GM12892 (cell line): ENCODE data around the gene PCDH11Y. TPM values are rescaled to one million over a fixed set of nuclear protein-coding genes. Genes with fewer than 3 reads are reported as not detected.
"Not testable (repeated sequence)": the region's sequence is repeated elsewhere in the genome, so short reads cannot be mapped to it uniquely, and the experiment has no call there.

ENCODE experiments used
- DNase-seq: peaks from one replicate; pipeline ENCODE4 v3.0.0; 2011; ENCODE audit not compliant: insufficient read length
- FAIRE-seq: peaks from 2 replicates; lab custom pipeline; 2011; peaks lifted over from hg19 to GRCh38; lab: Jason Lieb, UNC
- polyA plus RNA-seq: library from polyadenylated mRNA; unstranded; fragments of >200 nt; gene quantifications from one replicate; pipeline ENCODE4 v1.2.1, GENCODE V29; 2012; ENCODE audit warnings: missing spikeins, inconsistent platforms; ENCODE audit not compliant: missing spikeins

Gene PCDH11Y, protein sequence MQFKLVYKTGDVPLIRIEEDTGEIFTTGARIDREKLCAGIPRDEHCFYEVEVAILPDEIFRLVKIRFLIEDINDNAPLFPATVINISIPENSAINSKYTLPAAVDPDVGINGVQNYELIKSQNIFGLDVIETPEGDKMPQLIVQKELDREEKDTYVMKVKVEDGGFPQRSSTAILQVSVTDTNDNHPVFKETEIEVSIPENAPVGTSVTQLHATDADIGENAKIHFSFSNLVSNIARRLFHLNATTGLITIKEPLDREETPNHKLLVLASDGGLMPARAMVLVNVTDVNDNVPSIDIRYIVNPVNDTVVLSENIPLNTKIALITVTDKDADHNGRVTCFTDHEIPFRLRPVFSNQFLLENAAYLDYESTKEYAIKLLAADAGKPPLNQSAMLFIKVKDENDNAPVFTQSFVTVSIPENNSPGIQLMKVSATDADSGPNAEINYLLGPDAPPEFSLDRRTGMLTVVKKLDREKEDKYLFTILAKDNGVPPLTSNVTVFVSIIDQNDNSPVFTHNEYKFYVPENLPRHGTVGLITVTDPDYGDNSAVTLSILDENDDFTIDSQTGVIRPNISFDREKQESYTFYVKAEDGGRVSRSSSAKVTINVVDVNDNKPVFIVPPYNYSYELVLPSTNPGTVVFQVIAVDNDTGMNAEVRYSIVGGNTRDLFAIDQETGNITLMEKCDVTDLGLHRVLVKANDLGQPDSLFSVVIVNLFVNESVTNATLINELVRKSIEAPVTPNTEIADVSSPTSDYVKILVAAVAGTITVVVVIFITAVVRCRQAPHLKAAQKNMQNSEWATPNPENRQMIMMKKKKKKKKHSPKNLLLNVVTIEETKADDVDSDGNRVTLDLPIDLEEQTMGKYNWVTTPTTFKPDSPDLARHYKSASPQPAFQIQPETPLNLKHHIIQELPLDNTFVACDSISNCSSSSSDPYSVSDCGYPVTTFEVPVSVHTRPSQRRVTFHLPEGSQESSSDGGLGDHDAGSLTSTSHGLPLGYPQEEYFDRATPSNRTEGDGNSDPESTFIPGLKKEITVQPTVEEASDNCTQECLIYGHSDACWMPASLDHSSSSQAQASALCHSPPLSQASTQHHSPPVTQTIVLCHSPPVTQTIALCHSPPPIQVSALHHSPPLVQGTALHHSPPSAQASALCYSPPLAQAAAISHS (N-terminal part only)
- polyA plus RNA-seq = not detected

DNA sequence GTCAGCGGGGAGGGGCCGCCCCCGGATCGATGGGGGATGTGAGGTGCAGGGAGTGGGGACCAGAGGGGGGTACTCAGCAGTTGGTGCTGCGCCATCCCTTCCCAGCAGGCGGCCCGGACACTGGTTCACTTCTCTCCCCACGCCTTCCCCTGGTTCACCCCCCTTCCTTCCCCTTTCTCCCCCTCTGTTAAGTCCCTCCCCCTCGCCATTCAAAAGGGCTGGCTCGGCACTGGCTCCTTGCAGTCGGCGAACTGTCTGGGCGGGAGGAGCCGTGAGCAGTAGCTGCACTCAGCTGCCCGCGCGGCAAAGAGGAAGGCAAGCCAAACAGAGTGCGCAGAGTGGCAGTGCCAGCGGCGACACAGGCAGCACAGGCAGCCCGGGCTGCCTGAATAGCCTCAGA is at the start of gene PCDH11Y:
PCDH11Y (plus strand) TSS at position 240 of the 400 bp plus-strand sequence. CDS start 56,804 bp downstream, outside the sequence.
- not testable (repeated sequence) for DNase-seq, FAIRE-seq

DNA sequence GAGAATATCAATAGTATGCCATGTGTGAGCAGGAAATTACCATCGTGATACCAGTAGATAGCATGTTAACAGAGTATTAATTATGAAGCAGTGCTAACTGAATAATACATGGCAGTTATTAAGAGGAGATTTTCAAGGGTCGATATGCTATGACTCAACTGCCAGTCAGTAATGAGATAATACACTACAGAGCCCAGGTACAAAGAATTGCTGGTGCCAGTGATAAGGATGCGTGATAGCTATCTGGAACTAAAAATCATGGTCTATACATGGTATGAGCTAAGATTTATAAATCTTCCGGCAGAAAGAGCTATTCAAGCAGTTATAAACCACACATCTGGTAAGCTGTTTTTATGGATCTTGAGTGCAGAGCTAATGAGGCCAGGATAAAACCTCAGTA is 32.2 kb upstream of the PCDH11Y start:
- not testable (repeated sequence) for FAIRE-seq

DNA sequence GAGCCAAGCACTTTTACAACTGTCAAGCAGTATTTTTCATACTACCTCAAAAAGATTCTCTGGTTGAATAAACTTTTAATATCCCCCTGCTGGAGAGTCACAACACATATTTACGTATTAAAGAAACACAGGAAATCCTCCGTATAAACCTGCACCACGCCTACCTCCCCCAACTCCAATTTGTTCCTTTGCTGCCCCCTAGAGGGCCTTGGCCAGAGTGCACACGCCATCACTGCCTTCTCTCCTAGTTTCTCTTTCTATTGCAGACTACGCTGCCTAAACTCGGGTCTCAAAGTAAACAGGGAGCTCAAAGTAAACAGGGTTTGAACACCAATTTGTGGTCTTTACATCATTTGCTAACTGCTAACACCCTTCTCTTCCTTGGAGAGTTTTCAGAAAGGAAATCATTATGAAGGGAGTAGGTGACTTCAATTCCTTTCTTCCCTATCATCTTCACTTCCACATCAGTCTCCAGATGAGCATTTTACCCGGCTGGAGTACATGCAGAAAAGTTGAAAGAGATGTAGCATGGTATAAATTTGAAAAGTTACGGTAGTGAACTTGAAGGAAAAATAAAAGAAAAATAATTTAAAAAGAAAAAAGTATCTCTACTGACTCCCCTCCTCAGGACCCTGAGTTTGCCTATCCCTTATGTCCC is 8.2 kb upstream of the PCDH11Y start:
- FAIRE-seq, DNase-seq: not testable (repeated sequence)

More for the DNA sequence above, 32.2 kb upstream of the PCDH11Y start:
- DNase-seq = not testable (repeated sequence)

DNA sequence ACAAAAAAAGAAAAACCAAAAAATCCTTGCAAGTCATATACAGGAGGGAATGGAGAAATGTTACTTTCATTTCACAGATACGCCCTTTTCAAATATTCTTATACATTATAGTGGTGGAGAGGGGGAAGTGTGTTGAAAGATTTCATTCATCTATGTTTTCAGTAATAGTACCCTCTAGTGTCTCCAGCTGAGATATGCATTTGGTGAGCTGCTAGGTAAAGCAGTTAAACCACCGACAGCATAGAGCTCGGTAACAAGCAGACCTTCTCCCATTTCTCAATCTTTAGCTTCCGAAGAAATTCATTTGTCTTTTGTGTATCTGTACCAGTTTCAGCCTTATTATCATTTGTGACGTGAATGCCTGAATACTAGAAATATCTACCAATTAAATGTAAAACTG is 5.2 kb upstream of the PCDH11Y start:
- DNase-seq, FAIRE-seq: not testable (repeated sequence)

DNA sequence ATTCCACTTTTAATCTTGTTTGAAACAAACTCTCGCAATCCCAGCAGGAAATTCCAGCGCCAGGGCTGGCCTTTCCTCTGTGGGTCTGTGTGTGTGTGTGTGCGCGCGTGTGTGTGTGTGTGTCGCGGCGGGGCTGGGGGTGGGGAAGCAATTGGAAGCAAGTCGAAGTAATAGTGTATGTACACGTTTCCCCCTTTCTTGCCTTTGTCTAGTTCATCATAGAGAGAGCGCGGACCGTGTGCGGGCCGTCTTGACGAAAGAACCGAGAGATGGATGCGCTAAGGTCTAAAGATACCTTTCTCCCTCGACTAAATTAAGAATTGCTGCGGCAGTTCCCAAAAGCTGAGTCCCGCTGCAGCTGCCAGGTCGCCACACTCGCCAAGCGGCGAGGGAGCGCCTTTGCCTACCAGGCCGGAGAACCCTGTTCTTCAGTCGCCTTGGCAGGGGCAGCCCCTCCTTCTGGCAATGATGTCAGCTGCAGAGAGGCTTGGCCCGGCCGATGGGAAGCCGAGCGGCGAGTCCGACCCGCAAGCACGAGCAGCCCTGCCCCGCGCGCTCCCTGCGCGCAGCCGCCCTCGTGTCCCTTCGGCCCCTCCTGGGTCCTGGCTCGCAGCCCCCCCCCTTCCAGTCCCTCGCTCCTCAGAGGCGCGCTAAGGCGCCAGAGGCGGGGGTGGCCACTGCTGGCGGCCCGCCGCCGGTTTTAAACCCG is 2.5 kb downstream of the PCDH11Y start:
- not testable (repeated sequence) for DNase-seq, FAIRE-seq

DNA sequence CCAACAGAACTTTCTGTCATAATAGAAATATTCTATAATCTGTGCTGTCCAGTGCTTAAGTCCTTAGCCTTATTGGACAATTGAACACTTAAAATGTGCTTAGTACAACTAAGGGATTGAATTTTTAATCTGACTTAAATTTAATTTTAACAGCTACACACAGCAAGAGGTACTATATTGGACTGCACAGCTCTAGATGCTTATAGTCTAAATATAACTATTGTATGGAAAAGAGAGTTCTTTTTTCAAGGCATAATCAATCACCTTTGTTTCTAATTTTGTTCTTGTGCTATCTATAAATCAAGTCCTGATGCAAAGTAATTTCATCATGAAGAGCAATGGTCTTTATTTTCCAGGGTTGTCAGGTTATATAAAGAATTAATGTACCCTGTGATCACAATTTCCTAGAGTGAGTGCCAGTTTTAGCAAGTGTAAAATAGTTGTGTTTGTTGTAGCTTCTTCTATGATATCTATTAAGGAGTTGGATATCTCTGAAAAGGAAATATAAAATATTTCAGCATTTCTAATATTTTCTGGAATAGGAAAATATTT is 39.0 kb downstream of the PCDH11Y start:
- FAIRE-seq, DNase-seq: not testable (repeated sequence)

DNA sequence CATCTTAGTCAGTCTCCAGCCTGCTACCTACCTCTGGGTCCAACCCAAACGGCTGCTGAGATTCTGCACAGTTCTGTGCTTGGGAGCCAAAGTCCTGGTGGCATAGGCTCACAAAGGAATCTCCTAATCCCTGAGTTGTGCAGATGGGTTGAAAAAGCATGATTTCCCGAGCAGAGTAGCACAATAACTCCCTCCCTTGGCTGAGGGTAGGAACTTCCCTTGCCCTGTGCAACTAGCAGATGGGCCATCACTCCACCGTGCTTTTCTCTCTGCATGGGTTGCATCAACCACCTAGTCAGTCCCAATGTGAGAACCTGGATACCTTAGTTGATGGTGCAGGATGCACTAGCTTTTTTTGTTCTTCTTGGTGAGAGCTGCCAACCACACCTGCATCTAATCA is 82.9 kb downstream of the PCDH11Y start:
- FAIRE-seq, DNase-seq: not testable (repeated sequence)

DNA sequence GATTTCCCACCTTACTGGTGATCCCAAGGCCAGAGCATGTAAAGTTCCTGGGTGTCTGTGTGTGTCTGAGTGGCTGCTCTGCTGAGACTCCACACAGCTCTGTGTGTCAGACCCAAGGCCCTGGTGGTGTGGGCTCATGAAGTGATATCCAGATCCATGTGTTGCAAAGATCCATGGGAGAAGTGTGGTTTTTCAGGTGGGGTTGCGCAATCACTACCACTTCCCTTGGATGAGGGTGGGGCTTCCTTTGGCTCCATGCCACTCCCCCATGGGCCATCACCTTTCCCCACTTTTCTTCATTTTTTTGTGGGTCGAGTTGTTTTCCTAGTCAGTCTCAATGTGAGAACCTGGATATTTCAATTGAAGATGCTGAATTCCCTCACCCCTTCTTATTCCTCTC is 182.9 kb downstream of the PCDH11Y start:
- FAIRE-seq, DNase-seq: not testable (repeated sequence)

DNA sequence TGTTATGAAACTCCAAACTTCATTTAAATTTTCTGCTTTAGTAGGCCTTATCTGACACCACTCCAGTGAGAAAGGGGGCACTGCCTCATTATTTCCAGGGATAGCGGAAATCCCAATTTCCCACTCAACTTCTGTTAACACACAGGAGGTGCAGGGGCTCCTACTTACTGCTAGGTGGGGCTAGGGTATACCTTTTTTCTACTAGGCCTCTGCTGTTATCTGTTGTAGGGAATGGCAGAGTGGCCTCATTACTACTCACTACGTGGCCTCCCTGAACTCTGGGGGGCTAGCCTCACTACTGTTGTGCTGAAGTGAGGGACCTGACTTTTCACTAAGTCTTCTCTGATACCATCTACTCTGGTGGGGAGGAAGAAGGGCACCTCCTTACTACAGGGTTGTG is 215.0 kb downstream of the PCDH11Y start:
- FAIRE-seq, DNase-seq: not testable (repeated sequence)

DNA sequence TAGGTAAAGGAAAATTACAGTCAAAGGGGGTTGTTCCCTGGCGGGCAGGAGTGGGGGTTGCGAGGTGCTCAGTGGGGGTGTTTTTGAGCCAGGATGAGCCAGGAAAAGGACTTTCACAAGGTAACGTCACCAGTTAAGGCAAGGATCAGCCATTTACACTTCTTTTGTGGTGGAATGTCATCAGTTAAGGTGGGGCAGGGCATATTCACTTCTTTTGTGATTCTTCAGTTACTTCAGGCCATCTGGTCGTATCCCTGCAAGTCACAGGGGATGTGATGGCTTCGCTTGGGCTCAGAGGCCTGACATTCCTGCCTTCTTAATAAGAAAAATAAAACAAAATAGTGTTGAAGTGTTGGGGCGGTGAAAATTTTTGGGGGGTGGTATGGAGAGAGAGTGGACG is 324.8 kb downstream of the PCDH11Y start:
- not testable (repeated sequence) for DNase-seq, FAIRE-seq

DNA sequence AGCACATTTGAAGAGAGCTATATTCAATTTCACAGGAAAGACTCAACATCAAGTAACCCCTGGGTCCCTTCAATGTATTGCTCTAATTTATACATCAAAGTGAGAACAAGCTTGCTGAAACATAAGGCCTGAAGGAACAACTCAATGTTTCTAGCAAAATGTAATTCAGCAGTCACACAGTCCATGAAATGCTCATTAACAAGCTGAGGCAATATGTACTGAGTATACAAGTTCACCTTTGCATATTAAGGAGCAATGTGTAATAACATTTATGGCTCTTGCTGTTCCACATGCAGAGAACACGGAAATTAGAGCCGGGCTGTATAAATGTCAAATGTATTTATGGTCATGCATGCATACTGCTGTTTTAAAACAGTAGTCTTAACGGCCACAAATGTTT is 342.1 kb downstream of the PCDH11Y start:
- FAIRE-seq = not testable (repeated sequence)

DNA sequence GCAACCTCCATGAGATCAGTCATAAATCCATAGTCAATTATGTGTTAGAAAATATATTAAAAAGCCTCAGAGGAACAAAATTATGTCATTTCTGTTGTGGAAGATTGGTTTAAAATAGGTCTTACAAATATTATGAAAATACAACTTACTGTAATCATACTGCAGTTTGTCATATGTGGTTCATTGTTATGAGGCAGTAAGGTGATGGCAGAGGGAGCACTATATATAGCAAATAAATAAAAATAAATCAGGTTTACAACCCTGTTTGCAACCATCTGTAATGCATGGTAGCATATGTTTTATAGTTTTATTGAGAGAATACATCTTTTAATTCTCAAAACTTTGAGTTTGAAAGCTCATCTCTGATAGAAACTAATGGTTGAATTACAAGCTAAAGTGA is 543.6 kb downstream of the PCDH11Y start:
- FAIRE-seq, DNase-seq: not testable (repeated sequence)

More for the DNA sequence above, 342.1 kb downstream of the PCDH11Y start:
- DNase-seq = not testable (repeated sequence)

DNA sequence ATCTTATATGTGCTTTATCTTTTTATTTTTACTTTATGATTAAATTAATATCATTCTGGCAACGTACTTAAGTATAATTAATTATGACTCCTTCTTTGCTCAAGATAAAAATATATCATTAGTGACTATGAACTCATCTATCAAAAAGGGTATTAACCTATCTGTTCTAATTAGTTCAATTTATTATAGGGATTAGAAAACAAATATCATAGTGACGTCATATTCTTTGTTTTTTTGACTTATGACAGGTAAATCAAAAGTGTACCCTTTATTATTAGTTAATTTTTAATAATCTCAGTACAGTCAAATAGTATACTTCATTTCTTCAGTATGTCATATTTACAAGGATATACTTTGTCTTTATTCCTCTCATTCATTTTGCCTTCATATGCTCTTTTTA is 638.5 kb downstream of the PCDH11Y start:
- not testable (repeated sequence) for DNase-seq

DNA sequence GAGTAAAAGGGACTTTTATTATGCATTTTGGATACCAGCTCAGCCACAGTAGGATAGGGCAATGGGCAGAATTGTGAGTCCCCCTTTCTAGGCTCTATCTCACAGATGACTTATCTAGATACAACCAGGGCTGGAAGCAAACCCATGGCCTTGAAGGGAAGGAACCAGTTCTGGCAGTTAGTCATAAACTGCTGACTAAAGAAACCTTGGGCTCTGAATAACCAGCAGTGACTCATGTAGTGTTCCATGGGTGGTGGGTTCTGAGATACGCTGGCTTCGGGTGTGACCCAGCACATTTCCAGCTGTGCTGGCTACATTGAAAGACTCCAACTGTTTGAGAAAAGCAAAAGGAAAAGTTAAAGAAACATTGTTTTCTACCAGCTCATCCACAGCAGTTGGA is 679.2 kb downstream of the PCDH11Y start:
- not testable (repeated sequence) for DNase-seq, FAIRE-seq

More for the DNA sequence above, 638.5 kb downstream of the PCDH11Y start:
- FAIRE-seq = not testable (repeated sequence)

DNA sequence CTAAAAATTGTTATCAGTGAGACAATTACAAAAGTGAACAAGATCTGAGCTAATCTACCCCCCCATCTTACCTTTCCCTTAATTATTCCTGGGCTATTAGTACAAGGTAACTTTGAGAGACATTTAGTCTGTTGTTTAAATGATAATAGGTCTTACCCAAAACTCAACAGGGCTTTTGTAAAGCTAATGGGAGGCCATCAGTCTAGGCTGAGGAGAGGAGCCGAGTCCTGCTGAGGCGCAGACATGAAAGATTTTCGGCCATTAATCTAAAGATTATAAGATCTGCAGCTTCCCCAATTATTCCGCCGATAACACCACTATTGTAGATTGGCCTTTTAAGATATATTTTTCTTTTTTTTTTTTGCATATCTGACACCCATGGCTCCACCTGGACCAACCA is 708.6 kb downstream of the PCDH11Y start:
- not testable (repeated sequence) for DNase-seq, FAIRE-seq

DNA sequence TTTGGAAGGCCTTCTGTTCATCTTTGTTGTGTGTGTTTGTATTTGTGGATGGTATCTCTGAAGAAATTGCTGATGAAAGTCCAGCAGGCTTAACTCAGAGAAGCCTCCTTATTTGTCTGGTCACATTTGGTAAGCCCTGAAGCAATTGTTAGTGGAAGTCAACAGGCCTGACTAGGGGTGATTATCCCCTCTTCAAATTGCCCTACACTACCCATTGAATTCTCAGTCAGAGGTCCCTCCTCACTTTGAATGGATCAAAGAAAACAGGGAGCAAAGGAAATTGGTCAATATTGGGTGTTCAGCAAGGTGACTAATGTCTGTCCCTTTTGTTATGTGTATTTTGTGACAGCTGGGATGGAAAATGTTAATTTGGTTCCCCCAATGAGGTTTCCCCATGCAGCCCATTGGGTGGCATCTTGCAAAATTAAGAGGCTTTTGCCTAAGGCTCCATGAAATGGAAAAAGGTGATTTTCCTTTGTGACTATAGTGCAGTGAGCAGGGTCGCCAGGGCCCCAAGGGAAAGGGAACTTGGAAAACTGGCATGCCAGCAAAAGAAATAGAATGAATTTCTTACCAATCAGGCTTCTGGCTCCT is 709.8 kb downstream of the PCDH11Y start:
- FAIRE-seq, DNase-seq: not testable (repeated sequence)

DNA sequence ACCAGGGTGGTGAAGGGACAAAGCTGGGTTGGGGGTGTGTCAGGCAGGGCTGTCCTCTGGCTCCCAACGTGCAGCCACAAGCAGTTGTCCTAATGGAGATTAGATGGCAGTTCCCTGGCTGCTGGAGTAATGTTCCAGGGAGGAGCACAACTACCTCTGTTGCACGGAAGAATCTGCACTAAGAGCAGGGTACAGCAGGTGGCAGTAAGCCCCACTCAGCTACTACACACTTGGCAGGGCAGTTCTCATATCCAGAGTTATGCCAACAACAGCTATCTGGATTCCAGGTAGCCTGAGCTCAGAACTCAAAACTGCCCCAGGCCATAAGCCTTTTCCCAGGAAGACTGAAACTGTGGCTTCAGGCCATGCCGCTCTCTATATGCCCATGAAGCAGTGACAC is 761.3 kb downstream of the PCDH11Y start:
- not testable (repeated sequence) for DNase-seq, FAIRE-seq

DNA sequence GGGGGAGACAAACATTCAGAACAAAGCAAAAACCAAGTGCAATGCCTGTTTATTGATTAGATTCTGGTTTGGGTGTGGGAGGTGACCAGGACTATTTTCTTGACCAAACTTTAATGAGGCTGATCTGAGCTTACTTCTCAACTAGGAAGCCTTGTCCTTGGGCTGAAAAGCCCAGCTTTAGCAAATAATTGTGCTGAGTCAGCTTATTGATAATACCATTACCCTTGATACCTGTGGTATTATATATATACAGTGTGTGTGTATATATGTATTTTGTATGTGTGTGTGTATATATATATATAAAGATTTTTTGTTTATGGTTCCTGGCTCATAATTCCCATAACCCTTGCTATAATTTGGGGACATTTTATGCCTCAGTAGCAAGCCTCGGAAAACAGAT is 776.4 kb downstream of the PCDH11Y start:
- not testable (repeated sequence) for DNase-seq, FAIRE-seq
